CD14-positive monocyte (primary cell): ENCODE results near the gene UGT2B17. TPM values are rescaled to one million over a fixed set of nuclear protein-coding genes. Genes with fewer than 3 reads are reported as not detected.

Experiments used
- DNase-seq, 3 donors: peaks; one replicate each; pipeline ENCODE4 v3.0.0-alpha.2; 2011 to 2022
- H2AFZ ChIP-seq: 2 replicates; pipeline ENCODE4 v1.6.0; 2012; ENCODE audit warnings: mild to moderate bottlenecking, low read depth, low read length, inconsistent platforms; ENCODE audit not compliant: insufficient read depth, poor library complexity, severe bottlenecking
- H3K27ac ChIP-seq, 2 donors: 1 replicate in 1 of 2; 2 replicates in 1 of 2; pipeline ENCODE4 v1.5.1; 2012 to 2013; ENCODE audit warnings: low read length in 2 of 2, control low read depth in 1 of 2, inconsistent platforms in 1 of 2, low read depth in 1 of 2, mild to moderate bottlenecking in 1 of 2
- H3K27me3 ChIP-seq, 2 donors: one replicate each; pipeline versions ENCODE4 v1.6.0 to v1.6.1; 2011 to 2013; ENCODE audit warnings: low read length in 2 of 2; ENCODE audit not compliant: control insufficient read depth in 2 of 2, insufficient read depth in 2 of 2
- H3K36me3 ChIP-seq, 2 donors: replicated peaks in 1 of 2; 1 replicate in 1 of 2; 2 replicates in 1 of 2; pipeline versions ENCODE4 v1.5.1 to v1.6.1; 2012 to 2013; ENCODE audit warnings: low read length in 2 of 2, control low read depth in 1 of 2, inconsistent platforms in 1 of 2, mild to moderate bottlenecking in 1 of 2; ENCODE audit not compliant: insufficient read depth in 2 of 2, control insufficient read depth in 1 of 2
- H3K4me1 ChIP-seq, 2 donors: 1 replicate in 1 of 2; 2 replicates in 1 of 2; pipeline versions ENCODE4 v1.5.1 to v1.6.1; 2012 to 2013; ENCODE audit warnings: low read length in 2 of 2, control low read depth in 1 of 2, inconsistent platforms in 1 of 2, mild to moderate bottlenecking in 1 of 2, moderate library complexity in 1 of 2; ENCODE audit not compliant: insufficient read depth in 2 of 2, control insufficient read depth in 1 of 2
- H3K4me2 ChIP-seq: replicated peaks from 2 replicates; pipeline ENCODE3; 2012; ENCODE audit warnings: low read length, moderate library complexity, mild to moderate bottlenecking; ENCODE audit not compliant: poor library complexity, severe bottlenecking; ENCODE audit errors: extremely low read depth
- H3K4me3 ChIP-seq, 3 experiments: fragments of 200-600 bp in 1 of 3; sonication (generic) in 1 of 3; replicated peaks in 1 of 3; 1 replicate in 2 of 3; 2 replicates in 1 of 3; pipeline ENCODE4 v1.5.1; 2011 to 2013; ENCODE audit warnings: low read length in 3 of 3, mild to moderate bottlenecking in 3 of 3, control low read depth in 2 of 3, low read depth in 2 of 3, inconsistent platforms in 1 of 3, moderate library complexity in 1 of 3
- H3K79me2 ChIP-seq: 2 replicates; pipeline ENCODE4 v1.6.0; 2012; ENCODE audit warnings: mild to moderate bottlenecking, control low read depth, inconsistent platforms, low read length, moderate library complexity; ENCODE audit not compliant: insufficient read depth
- H3K9ac ChIP-seq: 2 replicates; pipeline ENCODE4 v1.6.0; 2017; ENCODE audit warnings: low read length, mild to moderate bottlenecking; ENCODE audit not compliant: insufficient read depth, poor library complexity, severe bottlenecking
- H3K9me3 ChIP-seq, 2 donors: replicated peaks in 1 of 2; 1 replicate in 1 of 2; 2 replicates in 1 of 2; pipeline versions ENCODE4 v1.5.1 to v1.6.1; 2012 to 2013; ENCODE audit warnings: low read length in 2 of 2, control low read depth in 1 of 2; ENCODE audit not compliant: control insufficient read depth in 1 of 2, insufficient read depth in 1 of 2
- H4K20me1 ChIP-seq: 2 replicates; pipeline ENCODE4 v1.6.0; 2012; ENCODE audit warnings: mild to moderate bottlenecking, low read length, control low read depth, moderate library complexity; ENCODE audit not compliant: insufficient read depth
- H3K27ac Mint-ChIP-seq, 7 donors: one replicate each; pipeline ENCODE4 v1.8.0; 2020; ENCODE audit warnings: mild to moderate bottlenecking in 7 of 7, mixed read lengths in 7 of 7, moderate library complexity in 6 of 7, inconsistent platforms in 2 of 7
- H3K27me3 Mint-ChIP-seq, 3 donors: one replicate each; pipeline ENCODE4 v1.8.0; 2021 to 2022; ENCODE audit warnings: low read depth in 3 of 3, mild to moderate bottlenecking in 3 of 3, mixed read lengths in 3 of 3, moderate library complexity in 3 of 3, inconsistent platforms in 1 of 3
- H3K36me3 Mint-ChIP-seq, 2 donors: one replicate each; pipeline ENCODE4 v1.8.0; 2020; ENCODE audit warnings: mixed read lengths in 2 of 2, inconsistent platforms in 1 of 2, mild to moderate bottlenecking in 1 of 2
- H3K4me1 Mint-ChIP-seq: one replicate; pipeline ENCODE4 v1.8.0; 2020; ENCODE audit warnings: mild to moderate bottlenecking, mixed read lengths
- H3K4me3 Mint-ChIP-seq, 2 donors: one replicate each; pipeline ENCODE4 v1.8.0; 2020; ENCODE audit warnings: mild to moderate bottlenecking in 2 of 2, mixed read lengths in 2 of 2, moderate library complexity in 1 of 2
- H3K9me3 Mint-ChIP-seq, 7 donors: one replicate each; pipeline ENCODE4 v1.8.0; 2020 to 2022; ENCODE audit warnings: mixed read lengths in 7 of 7, mild to moderate bottlenecking in 6 of 7, moderate library complexity in 6 of 7, inconsistent platforms in 2 of 7
- CTCF ChIP-seq: fragments of 200-600 bp; IDR thresholded peaks from one replicate; pipeline ENCODE4 v1.8.0; 2022; ENCODE audit warnings: antibody characterized with exemption, mild to moderate bottlenecking
- WGBS: methylation state at CpG from one replicate; pipeline ENCODE4 v1.1.5; 2013; ENCODE audit warnings: missing lambda C conversion rate; ENCODE audit not compliant: insufficient coverage; 5-methylcytosine and 5-hydroxymethylcytosine counted together
- intact Hi-C, 2 donors: fragments of 100-400 bp; cut with micrococcal nuclease; formaldehyde crosslinking; loops; one replicate each; pipeline versions ENCODE4 v1.15.0 to v1.15.1; 2023
- polyA plus RNA-seq, 3 donors: library from polyadenylated mRNA; depleted of rRNA in 1 of 3; unstranded in 2 of 3; stranded (reverse) in 1 of 3; fragments of 300-500 nt in 2 of 3; fragments of >200 nt in 1 of 3; fragmentation: Illumina TruSeq in 2 of 3; gene quantifications; 1 replicate in 2 of 3; 2 replicates in 1 of 3; pipeline ENCODE4 v1.2.3, GENCODE V29; 2012 to 2021

UGT2B17 gene
- polyA plus RNA-seq, 3 donors, result not detected

DNA sequence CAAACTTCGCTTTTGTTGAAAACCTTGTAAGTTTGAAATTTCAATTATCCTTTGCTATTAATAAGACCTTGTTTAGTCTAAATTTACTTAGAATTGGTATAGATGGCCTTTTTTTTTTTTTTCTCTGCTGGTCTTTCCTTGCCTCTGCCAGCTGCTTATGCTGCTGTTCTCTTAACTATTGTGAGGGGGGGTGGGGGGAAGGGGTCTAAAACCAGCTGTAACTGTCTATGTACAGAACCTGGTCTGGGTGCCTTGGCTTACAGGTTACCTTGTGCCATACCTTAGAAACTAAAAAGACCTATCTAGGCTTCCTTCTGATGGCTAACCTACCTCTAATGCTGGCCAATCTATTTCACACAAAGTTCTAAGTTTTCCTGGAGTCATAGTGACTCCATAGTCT lies 1.0 kb downstream of the UGT2B17 start:
- Mint-ChIP-seq H3K27ac (no peak overlapping the region), H3K36me3 (no peaks in the 10 kb centered on the region), H3K27me3 (peaks cover 0 to 1% (median 0%) of the 10 kb centered on the region in 3 donors), H3K4me3 (no peak overlapping the region), H3K4me1 (no peaks in the 10 kb centered on the region), H3K9me3 (peaks cover 0 to 11% (median 7%) of the 10 kb centered on the region in 7 donors)
- no peaks in the 10 kb centered on the region for H4K20me1 ChIP-seq
- intact Hi-C loops, result no loop called here
- H3K4me2 ChIP-seq, result no peak overlapping the region
- no peak overlapping the region for H3K9ac ChIP-seq
- H3K4me3 ChIP-seq, result no peak overlapping the region
- no peaks in the 10 kb centered on the region for H3K36me3 ChIP-seq
- H3K9me3 ChIP-seq, result no peaks in the 10 kb centered on the region
- DNase-seq, result no peak
- H3K27me3 ChIP-seq, result no peaks in the 10 kb centered on the region
- no peak overlapping the region for H3K27ac ChIP-seq
- no peaks in the 10 kb centered on the region for H3K4me1 ChIP-seq
- WGBS, result no CpG with 5 or more reads among the region's 1 CpG
- H3K79me2 ChIP-seq, result no peaks in the 10 kb centered on the region
- no peak overlapping the region for H2AFZ ChIP-seq
- no peak for TF ChIP-seq CTCF

DNA sequence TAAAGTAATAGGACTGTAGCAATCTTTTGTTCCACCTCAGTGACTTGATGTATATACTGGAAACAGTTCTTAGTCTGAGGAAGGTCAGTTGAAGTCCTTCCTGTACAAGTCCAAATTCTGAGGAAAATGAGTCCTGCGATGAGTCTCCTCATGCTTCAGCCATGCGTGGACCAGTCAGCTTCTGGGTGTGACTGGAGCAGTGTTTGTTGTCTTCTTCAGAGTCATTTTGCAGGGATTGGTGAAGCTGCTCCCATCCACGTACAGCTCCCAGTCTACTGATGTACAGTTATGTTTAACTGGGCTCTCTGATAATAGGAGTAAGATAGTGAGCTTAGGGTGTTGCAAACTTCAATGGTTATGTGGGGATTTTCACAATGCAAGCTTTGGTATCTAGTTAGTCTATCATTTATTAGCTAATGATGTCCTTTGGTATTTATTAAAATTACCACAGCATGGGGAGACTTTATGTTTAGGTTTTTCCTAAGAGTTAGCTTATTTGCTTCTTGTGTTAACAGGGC lies 3.4 kb downstream of the UGT2B17 start:
- H2AFZ ChIP-seq, result no peak overlapping the region
- Mint-ChIP-seq H3K36me3 (no peaks in the 10 kb centered on the region), H3K4me3 (no peak overlapping the region), H3K9me3 (peaks cover 0 to 7% (median 2%) of the 10 kb centered on the region in 7 donors), H3K27ac (no peak overlapping the region), H3K27me3 (no peaks in the 10 kb centered on the region), H3K4me1 (no peaks in the 10 kb centered on the region)
- H3K9ac ChIP-seq, result no peak overlapping the region
- no peaks in the 10 kb centered on the region for H3K9me3 ChIP-seq
- no peaks in the 10 kb centered on the region for H4K20me1 ChIP-seq
- H3K36me3 ChIP-seq, result no peaks in the 10 kb centered on the region
- no peak for DNase-seq
- H3K27me3 ChIP-seq, result no peaks in the 10 kb centered on the region
- H3K4me3 ChIP-seq, result no peak overlapping the region
- H3K4me1 ChIP-seq, result no peaks in the 10 kb centered on the region
- no peak overlapping the region for H3K4me2 ChIP-seq
- no peaks in the 10 kb centered on the region for H3K79me2 ChIP-seq
- WGBS, result 100% methylated on average over 3 of the region's 3 CpGs
- intact Hi-C loops, result no loop called here
- TF ChIP-seq CTCF, result no peak
- H3K27ac ChIP-seq, result no peak overlapping the region
